ENCODE data around the gene FOXA2. TPM values are rescaled to one million over a fixed set of nuclear protein-coding genes. Genes with fewer than 3 reads are reported as not detected.
"Not testable (repeated sequence)": the region's sequence is repeated elsewhere in the genome, so short reads cannot be mapped to it uniquely, and the experiment has no call there.

The FOXA2 gene
- total RNA-seq, 1 donor from 2014 or later, result 0.04 TPM

DNA sequence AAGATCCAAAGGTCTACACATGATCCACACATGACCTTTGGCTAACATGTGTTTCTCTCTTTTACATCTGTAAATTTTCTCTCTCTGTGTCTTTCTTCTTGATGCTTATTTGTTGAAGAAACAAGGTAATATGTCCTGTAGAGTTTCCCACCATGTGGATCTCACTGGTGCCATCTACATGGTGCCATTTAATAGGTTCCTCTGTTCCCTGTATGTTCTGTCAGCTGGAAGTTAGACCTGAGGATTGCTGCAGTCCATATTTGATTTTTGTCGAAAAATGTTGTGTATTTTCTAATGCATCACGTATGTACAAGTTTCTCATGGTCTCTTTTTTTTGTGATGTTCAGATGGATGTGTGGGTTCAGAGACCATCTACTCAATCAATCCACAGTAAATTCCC, 30.0 kb downstream of the FOXA2 start:
- TF ChIP-seq, protein P1, sequence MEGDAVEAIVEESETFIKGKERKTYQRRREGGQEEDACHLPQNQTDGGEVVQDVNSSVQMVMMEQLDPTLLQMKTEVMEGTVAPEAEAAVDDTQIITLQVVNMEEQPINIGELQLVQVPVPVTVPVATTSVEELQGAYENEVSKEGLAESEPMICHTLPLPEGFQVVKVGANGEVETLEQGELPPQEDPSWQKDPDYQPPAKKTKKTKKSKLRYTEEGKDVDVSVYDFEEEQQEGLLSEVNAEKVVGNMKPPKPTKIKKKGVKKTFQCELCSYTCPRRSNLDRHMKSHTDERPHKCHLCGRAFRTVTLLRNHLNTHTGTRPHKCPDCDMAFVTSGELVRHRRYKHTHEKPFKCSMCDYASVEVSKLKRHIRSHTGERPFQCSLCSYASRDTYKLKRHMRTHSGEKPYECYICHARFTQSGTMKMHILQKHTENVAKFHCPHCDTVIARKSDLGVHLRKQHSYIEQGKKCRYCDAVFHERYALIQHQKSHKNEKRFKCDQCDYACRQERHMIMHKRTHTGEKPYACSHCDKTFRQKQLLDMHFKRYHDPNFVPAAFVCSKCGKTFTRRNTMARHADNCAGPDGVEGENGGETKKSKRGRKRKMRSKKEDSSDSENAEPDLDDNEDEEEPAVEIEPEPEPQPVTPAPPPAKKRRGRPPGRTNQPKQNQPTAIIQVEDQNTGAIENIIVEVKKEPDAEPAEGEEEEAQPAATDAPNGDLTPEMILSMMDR (IDR thresholded peaks at IDR 0.05; ENCODE audit: insufficient read depth, low read length, poor library complexity, severe bottlenecking), result no peak
- peaks cover 8% of the 10 kb centered on the region for H3K27me3 ChIP-seq (ENCODE audit: control insufficient read depth, insufficient read depth, low read length)
- DNase-seq (ENCODE audit: low read depth), result no peak
- H3K4me3 ChIP-seq (ENCODE audit: low read depth, low read length), result no peak overlapping the region
- no peaks in the 10 kb centered on the region for H3K36me3 ChIP-seq (ENCODE audit: control insufficient read depth, insufficient read depth, low read length)

- H3K36me3 ChIP-seq (ENCODE audit: control insufficient read depth, insufficient read depth, low read length); H3K4me3 ChIP-seq (ENCODE audit: low read depth, low read length); DNase-seq (ENCODE audit: low read depth); H3K27me3 ChIP-seq (ENCODE audit: control insufficient read depth, insufficient read depth, low read length): not testable (repeated sequence)
These were observed 33.9 kb downstream of the FOXA2 start for GRCh38 chr20:22550514-22550913.

DNA sequence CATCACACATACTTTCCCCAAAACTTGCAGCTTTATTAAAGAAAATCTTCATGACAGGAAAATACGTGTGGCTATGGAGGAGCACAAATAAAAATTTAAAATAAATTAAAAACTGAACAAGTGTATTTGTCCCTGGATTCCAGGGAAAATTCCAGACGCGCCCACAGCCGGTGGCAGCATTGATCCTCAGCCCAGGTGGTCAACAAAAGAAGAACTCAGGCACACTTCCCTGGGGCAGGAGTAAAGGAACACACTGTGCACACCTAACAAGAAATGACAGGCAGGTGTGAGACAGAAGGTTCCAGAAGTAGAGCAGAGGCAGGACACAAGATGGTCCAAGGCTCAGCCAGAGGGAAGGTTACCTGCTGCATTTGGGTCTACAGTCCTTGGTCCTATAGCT, 36.3 kb downstream of the FOXA2 start:
- Histone ChIP-seq H3K36me3 (ENCODE audit: control insufficient read depth, insufficient read depth, low read length) (no peaks in the 10 kb centered on the region), H3K4me3 (ENCODE audit: low read depth, low read length) (no peak overlapping the region), H3K27me3 (ENCODE audit: control insufficient read depth, insufficient read depth, low read length) (no peaks in the 10 kb centered on the region)
- no peak for DNase-seq (ENCODE audit: low read depth)
- TF ChIP-seq, protein P1 (IDR thresholded peaks at IDR 0.05; ENCODE audit: insufficient read depth, low read length, poor library complexity, severe bottlenecking), result no peak

GRCh38 chr20:22546344-22546743, 38.0 kb downstream of the FOXA2 start:
- TF ChIP-seq, protein P1 (IDR thresholded peaks at IDR 0.05; ENCODE audit: insufficient read depth, low read length, poor library complexity, severe bottlenecking), result no peak
- Histone ChIP-seq H3K36me3 (ENCODE audit: control insufficient read depth, insufficient read depth, low read length) (no peaks in the 10 kb centered on the region), H3K4me3 (ENCODE audit: low read depth, low read length) (no peak overlapping the region), H3K27me3 (ENCODE audit: control insufficient read depth, insufficient read depth, low read length) (no peaks in the 10 kb centered on the region)
- no peak for DNase-seq (ENCODE audit: low read depth)

- H3K36me3 ChIP-seq (ENCODE audit: control insufficient read depth, insufficient read depth, low read length), result no peaks in the 10 kb centered on the region
- H3K27me3 ChIP-seq (ENCODE audit: control insufficient read depth, insufficient read depth, low read length), result peaks cover 2% of the 10 kb centered on the region
- no peak for DNase-seq (ENCODE audit: low read depth)
- H3K4me3 ChIP-seq (ENCODE audit: low read depth, low read length), result no peak overlapping the region
- TF ChIP-seq, protein P1 (IDR thresholded peaks at IDR 0.05; ENCODE audit: insufficient read depth, low read length, poor library complexity, severe bottlenecking), result no peak
These were observed 39.3 kb downstream of the FOXA2 start for GRCh38 chr20:22545045-22545444.

DNA sequence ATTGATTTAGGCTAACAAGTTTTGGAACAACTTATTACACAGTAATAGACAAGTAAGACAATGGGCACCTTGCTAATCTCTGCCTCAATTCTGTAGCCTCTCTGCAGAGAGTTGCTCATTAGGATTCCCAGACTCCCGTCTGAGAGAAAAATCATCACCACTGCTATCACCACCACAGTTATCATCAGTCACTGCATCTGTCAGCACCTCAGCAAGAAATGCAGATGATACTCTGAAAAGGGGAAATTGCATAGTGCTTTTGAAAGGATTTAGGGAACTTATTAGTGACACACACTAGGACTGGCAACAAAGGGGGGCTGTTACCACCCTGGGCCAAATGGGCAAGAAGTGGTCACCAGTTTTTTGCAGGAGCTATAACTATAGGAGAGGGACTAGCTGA, 39.9 kb downstream of the FOXA2 start:
- no peak overlapping the region for H3K4me3 ChIP-seq (ENCODE audit: low read depth, low read length)
- TF ChIP-seq, protein P1 (IDR thresholded peaks at IDR 0.05; ENCODE audit: insufficient read depth, low read length, poor library complexity, severe bottlenecking), result no peak
- H3K27me3 ChIP-seq (ENCODE audit: control insufficient read depth, insufficient read depth, low read length), result peaks cover 2% of the 10 kb centered on the region
- DNase-seq (ENCODE audit: low read depth), result no peak
- no peaks in the 10 kb centered on the region for H3K36me3 ChIP-seq (ENCODE audit: control insufficient read depth, insufficient read depth, low read length)
